Measurements from ENCODE around the gene PDS5A.
"Not testable (repeated sequence)": the region's sequence is repeated elsewhere in the genome, so short reads cannot be mapped to it uniquely, and the experiment has no call there.

PDS5A gene

DNA sequence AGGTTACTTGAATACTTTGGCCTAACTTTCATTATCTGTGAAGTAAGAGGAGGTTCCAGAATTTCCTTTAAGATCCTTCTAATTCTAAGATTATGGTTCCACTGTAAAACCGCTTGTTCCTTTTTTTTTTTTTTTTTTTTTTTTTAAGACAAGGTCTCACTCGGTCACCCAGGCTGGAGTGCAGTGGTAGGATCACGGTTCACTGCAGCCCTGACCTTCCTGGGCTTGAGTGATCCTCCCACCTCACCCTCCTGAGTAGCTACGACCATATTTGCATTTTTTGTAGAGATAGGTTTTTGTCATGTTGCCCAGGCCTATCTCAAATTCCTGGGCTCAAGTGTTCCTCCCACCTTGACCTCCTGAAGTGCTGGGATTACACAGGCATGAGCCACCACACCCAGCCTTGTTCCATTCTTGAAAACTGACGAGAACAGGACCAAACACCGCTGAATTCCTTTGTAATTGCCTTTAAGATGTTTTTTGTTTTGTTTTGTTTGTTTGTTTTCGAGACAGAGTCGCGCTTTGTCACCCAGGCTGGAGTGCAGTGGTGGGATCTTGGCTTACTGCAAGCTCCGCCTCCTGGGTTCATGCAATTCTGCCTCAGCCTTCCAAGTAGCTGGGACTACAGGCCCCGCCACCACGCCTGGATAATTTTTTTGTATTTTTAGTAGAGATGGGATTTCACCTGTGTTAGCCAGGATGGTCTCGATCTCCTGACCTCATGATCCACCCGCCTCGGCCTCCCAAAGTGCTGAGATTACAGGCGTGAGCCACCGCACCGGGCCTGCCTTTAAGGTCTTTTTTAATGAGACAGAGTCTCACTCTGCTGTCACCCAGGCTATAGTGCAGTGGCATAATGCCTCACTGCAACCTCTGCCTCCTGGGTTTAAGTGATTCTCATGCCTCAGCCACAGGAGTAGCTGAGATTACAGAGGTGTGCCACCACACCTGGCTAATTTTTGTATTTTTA, 6.8 kb downstream of the PDS5A start:
- Histone ChIP-seq H3K36me3 (peaks cover 70 to 100% (median 97%) of the 10 kb centered on the region in 11 experiments), H3K27ac (peak overlapping the region in 5 of 11 experiments; percentile 3 to 53 (median 14); a peak in 7 of 22 replicates)

GRCh38 chr4:39963656-39964055, 14.1 kb downstream of the PDS5A start:
- peaks cover 0 to 9% (median 0%) of the 10 kb centered on the region in 11 experiments; a peak in 1 of 22 replicates for H3K9me3 ChIP-seq (replicated peaks in 1 of 11)
- peak overlapping the region in 4 of 11 experiments; percentile 49 to 73 (median 58); a peak in 3 of 22 replicates for H3K4me2 ChIP-seq
- no peaks in the 10 kb centered on the region for H3K27me3 ChIP-seq
- peaks cover 37 to 100% (median 83%) of the 10 kb centered on the region in 11 experiments for H3K36me3 ChIP-seq
- no peak overlapping the region for H3K9ac ChIP-seq
- H4K20me1 ChIP-seq = peaks cover 96 to 100% (median 100%) of the 10 kb centered on the region in 11 experiments
- no peak overlapping the region for H3K27ac ChIP-seq
- TF ChIP-seq Cebpa-rat (IDR thresholded peaks at IDR 0.05) = no peak
- H3K4me3 ChIP-seq = no peak overlapping the region
- peaks cover 8 to 31% (median 26%) of the 10 kb centered on the region in 10 experiments for H3K4me1 ChIP-seq

More for the DNA sequence above, 6.8 kb downstream of the PDS5A start:
- peak overlapping the region; percentile 46 to 73 (median 63) for H3K4me2 ChIP-seq
- H3K27me3 ChIP-seq = no peaks in the 10 kb centered on the region
- H3K4me1 ChIP-seq = peaks cover 27 to 56% (median 35%) of the 10 kb centered on the region in 10 experiments
- H3K4me3 ChIP-seq = peak overlapping the region in 1 of 10 experiments; percentile 2; a peak in 1 of 20 replicates
- H3K9ac ChIP-seq = peak overlapping the region in 5 of 11 experiments; percentile 0 to 53 (median 19); a peak in 5 of 22 replicates
- H3K9me3 ChIP-seq (replicated peaks in 1 of 11) = no peaks in the 10 kb centered on the region
- no peak for TF ChIP-seq Cebpa-rat (IDR thresholded peaks at IDR 0.05)
- H4K20me1 ChIP-seq = peaks cover 97 to 100% (median 100%) of the 10 kb centered on the region in 11 experiments

DNA sequence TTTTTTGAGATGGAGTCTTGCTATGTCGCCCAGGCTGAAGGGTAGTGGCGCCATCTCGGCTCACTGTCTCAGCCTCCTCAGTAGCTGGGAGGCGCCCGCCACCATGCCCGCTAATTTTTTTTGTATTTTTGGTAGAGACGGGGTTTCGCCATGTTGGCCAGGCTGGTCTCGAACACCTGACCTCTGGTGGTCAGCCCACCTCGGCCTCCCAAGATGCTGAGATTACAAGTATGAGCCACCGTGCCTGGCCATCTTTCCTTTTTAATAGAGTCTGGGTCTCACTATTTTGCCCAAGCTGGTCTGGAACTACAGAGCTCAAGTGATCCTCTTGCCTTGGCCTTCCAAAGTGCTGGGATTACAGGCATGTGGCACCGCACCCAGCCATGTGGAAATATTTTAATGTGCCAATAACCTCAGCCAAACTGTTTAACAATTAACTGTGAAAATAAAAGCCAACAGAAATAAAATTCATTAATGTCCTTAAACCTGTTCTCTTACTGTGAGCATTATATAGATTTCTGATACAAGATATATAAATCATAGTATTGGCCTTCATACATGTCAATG, 16.3 kb downstream of the PDS5A start:
- Histone ChIP-seq H3K4me3 (no peak overlapping the region), H3K4me1 (peaks cover 8 to 31% (median 25%) of the 10 kb centered on the region in 10 experiments), H3K36me3 (peaks cover 17 to 99% (median 73%) of the 10 kb centered on the region in 11 experiments), H3K9me3 (replicated peaks in 1 of 11) (peaks cover 0 to 9% (median 0%) of the 10 kb centered on the region in 11 experiments; a peak in 1 of 22 replicates), H4K20me1 (peaks cover 96 to 100% (median 100%) of the 10 kb centered on the region in 11 experiments), H3K27me3 (no peaks in the 10 kb centered on the region), H3K4me2 (peak overlapping the region in 2 of 11 experiments; percentile 61 to 62; a peak in 1 of 22 replicates), H3K9ac (no peak overlapping the region), H3K27ac (peak overlapping the region in 1 of 11 experiments; percentile 49; a peak in 1 of 22 replicates)
- TF ChIP-seq Cebpa-rat (IDR thresholded peaks at IDR 0.05) = no peak

GRCh38 chr4:39950861-39951481, 26.7 kb downstream of the PDS5A start:
- H4K20me1 ChIP-seq = peaks cover 97 to 100% (median 100%) of the 10 kb centered on the region in 11 experiments
- H3K9ac ChIP-seq = no peak overlapping the region
- no peak overlapping the region for H3K27ac ChIP-seq
- H3K27me3 ChIP-seq = no peaks in the 10 kb centered on the region
- H3K4me3 ChIP-seq = no peak overlapping the region
- H3K4me2 ChIP-seq = no peak overlapping the region
- no peak for TF ChIP-seq Cebpa-rat (IDR thresholded peaks at IDR 0.05)
- peaks cover 18 to 94% (median 64%) of the 10 kb centered on the region in 11 experiments for H3K36me3 ChIP-seq
- no peaks in the 10 kb centered on the region for H3K9me3 ChIP-seq (replicated peaks in 1 of 11)
- peaks cover 18 to 24% (median 20%) of the 10 kb centered on the region in 10 experiments for H3K4me1 ChIP-seq

DNA sequence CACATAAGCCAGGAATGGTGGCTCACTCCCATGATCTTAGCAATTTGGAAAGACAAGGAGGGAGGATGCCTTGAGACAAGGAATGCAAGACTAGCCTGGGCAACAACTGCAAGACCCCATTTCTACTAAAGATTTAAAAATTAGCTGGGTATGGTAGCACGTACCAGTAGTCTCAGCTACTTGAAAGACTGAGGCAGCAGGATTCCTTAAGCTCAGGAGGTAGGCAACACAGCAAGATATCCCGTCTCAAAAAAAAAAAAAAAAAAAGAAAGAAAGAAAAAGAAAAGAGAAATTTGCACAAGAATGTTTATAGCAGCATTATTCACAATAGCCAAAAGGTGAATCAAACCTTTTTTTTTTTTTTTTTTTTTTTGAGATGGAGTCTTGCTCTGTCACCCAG, 29.7 kb downstream of the PDS5A start:
- H4K20me1 ChIP-seq = peaks cover 96 to 100% (median 100%) of the 10 kb centered on the region in 11 experiments
- H3K4me3 ChIP-seq = no peak overlapping the region
- peaks cover 29 to 41% (median 31%) of the 10 kb centered on the region in 10 experiments for H3K4me1 ChIP-seq
- H3K9ac ChIP-seq = no peak overlapping the region
- H3K27ac ChIP-seq = peak overlapping the region in 4 of 11 experiments; percentile 55 to 80 (median 69); a peak in 4 of 22 replicates
- H3K36me3 ChIP-seq = peaks cover 3 to 86% (median 56%) of the 10 kb centered on the region in 11 experiments; a peak in 19 of 22 replicates
- H3K27me3 ChIP-seq = no peaks in the 10 kb centered on the region
- H3K4me2 ChIP-seq = peak overlapping the region in 8 of 11 experiments; percentile 67 to 89 (median 84); a peak in 9 of 22 replicates
- H3K9me3 ChIP-seq (replicated peaks in 1 of 11) = no peaks in the 10 kb centered on the region
- no peak for TF ChIP-seq Cebpa-rat (IDR thresholded peaks at IDR 0.05)

GRCh38 chr4:39947417-39947816, 30.3 kb downstream of the PDS5A start:
- H3K27me3 ChIP-seq = no peaks in the 10 kb centered on the region
- peak in 2 of 11 experiments; percentile 20 to 28; a peak in 2 of 22 replicates for TF ChIP-seq Cebpa-rat (IDR thresholded peaks at IDR 0.05)
- H4K20me1 ChIP-seq = peaks cover 96 to 100% (median 100%) of the 10 kb centered on the region in 11 experiments
- peaks cover 3 to 86% (median 54%) of the 10 kb centered on the region in 11 experiments; a peak in 20 of 22 replicates for H3K36me3 ChIP-seq
- H3K9me3 ChIP-seq (replicated peaks in 1 of 11) = no peaks in the 10 kb centered on the region
- H3K4me3 ChIP-seq = peak overlapping the region in 1 of 10 experiments; percentile 55; a peak in 1 of 20 replicates
- H3K9ac ChIP-seq = peak overlapping the region in 2 of 11 experiments; percentile 16 to 43; a peak in 2 of 22 replicates
- peaks cover 29 to 46% (median 32%) of the 10 kb centered on the region in 10 experiments for H3K4me1 ChIP-seq
- H3K27ac ChIP-seq = peak overlapping the region in 10 of 11 experiments; percentile 55 to 80 (median 67); a peak in 17 of 22 replicates
- H3K4me2 ChIP-seq = peak overlapping the region; percentile 61 to 89 (median 82); a peak in 21 of 22 replicates

DNA sequence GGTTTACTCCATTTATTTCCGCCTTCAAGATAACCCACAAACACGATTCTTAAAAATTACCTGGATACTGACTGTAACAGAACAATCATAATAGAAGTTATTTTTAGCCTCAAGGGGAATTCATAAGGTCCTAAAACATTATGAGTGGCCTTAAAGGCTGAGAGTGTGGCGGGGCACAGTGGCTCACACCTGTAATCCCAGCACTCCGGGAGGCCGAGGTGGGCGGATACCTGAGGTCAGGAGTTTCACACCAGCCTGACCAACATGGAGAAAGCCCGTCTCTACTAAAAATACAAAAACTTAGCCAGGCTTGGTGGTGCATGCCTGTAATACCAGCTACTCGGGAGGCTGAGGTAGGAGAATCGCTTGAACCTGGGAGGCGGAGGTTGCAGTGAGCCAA, 33.5 kb downstream of the PDS5A start:
- Histone ChIP-seq H4K20me1 (peaks cover 93 to 100% (median 100%) of the 10 kb centered on the region in 11 experiments), H3K4me1 (peaks cover 29 to 51% (median 32%) of the 10 kb centered on the region in 10 experiments), H3K36me3 (peaks cover 3 to 75% (median 49%) of the 10 kb centered on the region in 11 experiments; a peak in 21 of 22 replicates)
- not testable (repeated sequence) for H3K4me3 ChIP-seq; H3K4me2 ChIP-seq; H3K9ac ChIP-seq; H3K27ac ChIP-seq; H3K27me3 ChIP-seq; H3K9me3 ChIP-seq (replicated peaks in 1 of 11)

DNA sequence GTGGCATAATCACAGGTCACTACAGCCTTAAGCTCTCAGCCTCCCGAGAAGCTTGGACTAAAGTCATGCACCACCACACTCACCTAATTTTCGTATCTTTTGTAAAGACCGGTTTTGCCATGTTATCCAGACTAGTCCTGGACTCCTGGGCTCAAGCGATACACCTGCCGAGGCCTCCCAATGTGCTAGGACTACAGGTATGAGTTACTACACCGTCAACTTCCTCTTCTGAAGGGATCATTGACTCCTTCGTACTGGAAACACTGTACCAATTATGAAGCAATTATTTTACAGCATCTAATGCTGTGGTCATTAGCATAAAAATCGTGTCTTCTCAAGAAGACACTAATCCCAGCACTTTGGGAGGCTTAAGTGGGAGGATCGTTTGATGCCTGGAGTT, 35.2 kb downstream of the PDS5A start:
- Histone ChIP-seq H3K4me2 (no peak overlapping the region), H4K20me1 (peaks cover 90 to 100% (median 100%) of the 10 kb centered on the region in 11 experiments), H3K4me1 (peaks cover 25 to 46% (median 26%) of the 10 kb centered on the region in 10 experiments), H3K36me3 (peaks cover 8 to 75% (median 54%) of the 10 kb centered on the region in 11 experiments), H3K9ac (no peak overlapping the region), H3K27ac (no peak overlapping the region), H3K4me3 (no peak overlapping the region), H3K27me3 (no peaks in the 10 kb centered on the region), H3K9me3 (replicated peaks in 1 of 11) (no peaks in the 10 kb centered on the region)
- no peak for TF ChIP-seq Cebpa-rat (IDR thresholded peaks at IDR 0.05)

Data from BLaER1 treated with 17β-estradiol and CSF1 and Interleukin-3, amounts not matched to agents 10 nM and 100 nM (cell line).